Stimulated activated naive B cell treated with anti-CD40 and anti-IgM and Interleukin-4, amounts not matched to agents 10 μg/mL and 1 μg/mL and 100 μg/mL, for 72 hours (primary cell): ENCODE data around the gene ANGPTL2.

Experiments used
- ATAC-seq, 2 donors: fragments of 150-1000 bp; cut with Tn5 transposase; replicated peaks; 2 replicates each; pipeline ENCODE4 v1.10.0; 2021; ENCODE audit warnings: moderate library complexity in 1 of 2
- DNase-seq: peaks from one replicate; pipeline ENCODE4 v3.0.0; 2021
- H3K27ac Mint-ChIP-seq: one replicate; pipeline ENCODE4 v1.8.0; 2022; ENCODE audit warnings: mild to moderate bottlenecking, mixed read lengths
- H3K27me3 Mint-ChIP-seq, 2 donors: one replicate each; pipeline ENCODE4 v1.8.0; 2022; ENCODE audit warnings: mixed read lengths in 2 of 2
- H3K36me3 Mint-ChIP-seq, 2 donors: one replicate each; pipeline ENCODE4 v1.8.0; 2022; ENCODE audit warnings: mixed read lengths in 2 of 2, mild to moderate bottlenecking in 1 of 2
- H3K4me1 Mint-ChIP-seq, 2 donors: one replicate each; pipeline ENCODE4 v1.8.0; 2022; ENCODE audit warnings: mixed read lengths in 2 of 2, mild to moderate bottlenecking in 1 of 2
- H3K4me3 Mint-ChIP-seq, 2 donors: one replicate each; pipeline ENCODE4 v1.8.0; 2022; ENCODE audit warnings: mild to moderate bottlenecking in 2 of 2, mixed read lengths in 2 of 2, moderate library complexity in 1 of 2
- H3K9me3 Mint-ChIP-seq, 2 donors: one replicate each; pipeline ENCODE4 v1.8.0; 2022; ENCODE audit warnings: mixed read lengths in 2 of 2, mild to moderate bottlenecking in 1 of 2

Gene ANGPTL2

GRCh38 chr9:127092041-127092608, 30.3 kb downstream of the ANGPTL2 start:
- DNase-seq (no peak), ATAC-seq (no peak)
- no peaks in the 10 kb centered on the region for H3K4me1 Mint-ChIP-seq
- H3K27ac Mint-ChIP-seq, result peak overlapping the region; percentile 1
- H3K4me3 Mint-ChIP-seq, result no peak overlapping the region
- H3K27me3 Mint-ChIP-seq, result no peaks in the 10 kb centered on the region
- peaks cover 10 to 11% of the 10 kb centered on the region in 2 donors for H3K36me3 Mint-ChIP-seq
- no peaks in the 10 kb centered on the region for H3K9me3 Mint-ChIP-seq

- ATAC-seq (no peak), DNase-seq (no peak)
- Mint-ChIP-seq H3K27me3 (no peaks in the 10 kb centered on the region), H3K4me3 (no peak overlapping the region), H3K36me3 (peaks cover 10 to 11% of the 10 kb centered on the region in 2 donors), H3K4me1 (no peaks in the 10 kb centered on the region), H3K27ac (no peak overlapping the region), H3K9me3 (no peaks in the 10 kb centered on the region)
Measured at GRCh38 chr9:127091526-127091925, 30.9 kb downstream of the ANGPTL2 start.

GRCh38 chr9:127090341-127090985, 32.0 kb downstream of the ANGPTL2 start:
- Mint-ChIP-seq H3K4me1 (no peaks in the 10 kb centered on the region), H3K27ac (no peak overlapping the region), H3K36me3 (peaks cover 10 to 11% of the 10 kb centered on the region in 2 donors), H3K27me3 (no peaks in the 10 kb centered on the region), H3K4me3 (no peak overlapping the region), H3K9me3 (no peaks in the 10 kb centered on the region)
- no peak for ATAC-seq
- DNase-seq, result no peak

GRCh38 chr9:127089631-127090081, 32.8 kb downstream of the ANGPTL2 start:
- H3K4me1 Mint-ChIP-seq, result no peaks in the 10 kb centered on the region
- no peaks in the 10 kb centered on the region for H3K9me3 Mint-ChIP-seq
- H3K27me3 Mint-ChIP-seq, result no peaks in the 10 kb centered on the region
- peaks cover 10 to 11% of the 10 kb centered on the region in 2 donors for H3K36me3 Mint-ChIP-seq
- no peak for ATAC-seq
- no peak overlapping the region for H3K27ac Mint-ChIP-seq
- DNase-seq, result no peak
- H3K4me3 Mint-ChIP-seq, result no peak overlapping the region

GRCh38 chr9:127088724-127089615, 33.5 kb downstream of the ANGPTL2 start:
- ATAC-seq, result no peak

GRCh38 chr9:127087836-127088235, 34.6 kb downstream of the ANGPTL2 start:
- Mint-ChIP-seq H3K4me3 (no peak overlapping the region), H3K27ac (no peak overlapping the region), H3K9me3 (no peaks in the 10 kb centered on the region), H3K27me3 (no peaks in the 10 kb centered on the region), H3K36me3 (peaks cover 10 to 11% of the 10 kb centered on the region in 2 donors), H3K4me1 (no peaks in the 10 kb centered on the region)
- no peak for ATAC-seq
- DNase-seq, result no peak

More at GRCh38 chr9:127088724-127089615, 33.5 kb downstream of the ANGPTL2 start:
- no peak overlapping the region for H3K4me3 Mint-ChIP-seq
- H3K27ac Mint-ChIP-seq, result no peak overlapping the region
- DNase-seq, result no peak
- no peaks in the 10 kb centered on the region for H3K4me1 Mint-ChIP-seq
- no peaks in the 10 kb centered on the region for H3K27me3 Mint-ChIP-seq
- H3K36me3 Mint-ChIP-seq, result peaks cover 10 to 11% of the 10 kb centered on the region in 2 donors
- H3K9me3 Mint-ChIP-seq, result no peaks in the 10 kb centered on the region

- Mint-ChIP-seq H3K27me3 (no peaks in the 10 kb centered on the region), H3K9me3 (no peaks in the 10 kb centered on the region), H3K4me3 (no peak overlapping the region), H3K36me3 (peaks cover 10 to 11% of the 10 kb centered on the region in 2 donors), H3K27ac (no peak overlapping the region), H3K4me1 (no peaks in the 10 kb centered on the region)
- ATAC-seq, result no peak
- DNase-seq, result no peak
Measured at GRCh38 chr9:127087411-127087810, 35.0 kb downstream of the ANGPTL2 start.

GRCh38 chr9:127086771-127087170, 35.7 kb downstream of the ANGPTL2 start:
- Mint-ChIP-seq H3K36me3 (peaks cover 10 to 11% of the 10 kb centered on the region in 2 donors), H3K27ac (no peak overlapping the region), H3K4me3 (no peak overlapping the region), H3K27me3 (no peaks in the 10 kb centered on the region), H3K4me1 (no peaks in the 10 kb centered on the region), H3K9me3 (no peaks in the 10 kb centered on the region)
- no peak for DNase-seq
- ATAC-seq, result no peak

- no peaks in the 10 kb centered on the region for H3K9me3 Mint-ChIP-seq
- H3K4me1 Mint-ChIP-seq, result no peaks in the 10 kb centered on the region
- no peaks in the 10 kb centered on the region for H3K27me3 Mint-ChIP-seq
- ATAC-seq, result no peak
- peaks cover 9 to 14% of the 10 kb centered on the region in 2 donors for H3K36me3 Mint-ChIP-seq
- no peak overlapping the region for H3K27ac Mint-ChIP-seq
- DNase-seq, result no peak
- H3K4me3 Mint-ChIP-seq, result no peak overlapping the region
Measured at GRCh38 chr9:127085186-127085585, 37.2 kb downstream of the ANGPTL2 start.

GRCh38 chr9:127084076-127085039, 38.1 kb downstream of the ANGPTL2 start:
- H3K27me3 Mint-ChIP-seq, result no peaks in the 10 kb centered on the region
- DNase-seq (no peak), ATAC-seq (no peak)
- no peak overlapping the region for H3K4me3 Mint-ChIP-seq
- no peaks in the 10 kb centered on the region for H3K9me3 Mint-ChIP-seq
- no peaks in the 10 kb centered on the region for H3K4me1 Mint-ChIP-seq
- H3K36me3 Mint-ChIP-seq, result peaks cover 10 to 19% of the 10 kb centered on the region in 2 donors
- peak overlapping the region; percentile 37 for H3K27ac Mint-ChIP-seq

GRCh38 chr9:127083138-127083980, 39.1 kb downstream of the ANGPTL2 start:
- no peak overlapping the region for H3K4me3 Mint-ChIP-seq
- H3K4me1 Mint-ChIP-seq, result no peaks in the 10 kb centered on the region
- ATAC-seq (no peak), DNase-seq (no peak)
- H3K27me3 Mint-ChIP-seq, result no peaks in the 10 kb centered on the region
- H3K27ac Mint-ChIP-seq, result no peak overlapping the region
- no peaks in the 10 kb centered on the region for H3K9me3 Mint-ChIP-seq
- H3K36me3 Mint-ChIP-seq, result peaks cover 13 to 20% of the 10 kb centered on the region in 2 donors

GRCh38 chr9:127081250-127082185, 40.9 kb downstream of the ANGPTL2 start:
- DNase-seq, result no peak
- Mint-ChIP-seq H3K4me3 (no peak overlapping the region), H3K27me3 (no peaks in the 10 kb centered on the region), H3K36me3 (peaks cover 16 to 21% of the 10 kb centered on the region in 2 donors), H3K9me3 (no peaks in the 10 kb centered on the region), H3K27ac (no peak overlapping the region), H3K4me1 (no peaks in the 10 kb centered on the region)
- ATAC-seq, result no peak
